ENCODE data around the gene UBL7.

DNA sequence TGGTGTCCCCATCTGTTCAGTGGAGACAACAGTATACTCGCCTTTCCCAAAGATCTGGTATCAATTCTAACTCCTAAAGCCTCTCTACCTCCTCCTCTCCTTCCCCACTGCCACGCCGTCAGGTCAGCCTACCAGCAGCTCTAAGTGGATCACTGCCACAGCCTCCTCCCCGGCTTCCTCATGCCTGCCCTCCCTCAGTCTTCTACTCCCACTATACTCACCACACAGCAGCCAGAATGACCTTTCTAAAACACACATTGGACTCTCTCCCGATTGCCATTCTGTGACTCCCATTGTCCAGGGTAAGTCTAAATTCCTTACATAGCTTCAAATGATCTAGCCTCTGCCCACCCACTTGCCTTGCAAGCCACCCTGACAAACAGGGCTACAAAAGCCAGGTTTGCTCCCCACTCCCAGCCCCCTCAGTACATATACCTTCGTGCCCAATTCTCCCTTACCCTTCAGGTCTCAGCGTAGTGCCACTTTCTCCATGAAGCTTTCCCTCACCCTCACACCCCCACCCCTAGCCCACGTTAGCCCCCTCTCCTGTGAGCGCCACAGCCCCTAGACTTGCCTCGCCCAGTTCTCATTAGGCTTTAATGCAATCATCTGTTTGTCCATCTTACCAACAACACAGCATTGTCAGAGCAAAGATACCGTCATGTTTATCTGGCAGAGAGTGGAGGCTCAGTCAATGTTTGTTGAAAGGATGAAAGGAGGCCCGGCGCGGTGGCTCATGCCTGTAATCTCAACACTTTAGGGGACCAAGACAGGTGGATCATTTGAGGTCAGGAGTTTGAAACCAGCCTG lies 17.7 kb downstream of the UBL7 start:
- TF ChIP-seq, protein P1, sequence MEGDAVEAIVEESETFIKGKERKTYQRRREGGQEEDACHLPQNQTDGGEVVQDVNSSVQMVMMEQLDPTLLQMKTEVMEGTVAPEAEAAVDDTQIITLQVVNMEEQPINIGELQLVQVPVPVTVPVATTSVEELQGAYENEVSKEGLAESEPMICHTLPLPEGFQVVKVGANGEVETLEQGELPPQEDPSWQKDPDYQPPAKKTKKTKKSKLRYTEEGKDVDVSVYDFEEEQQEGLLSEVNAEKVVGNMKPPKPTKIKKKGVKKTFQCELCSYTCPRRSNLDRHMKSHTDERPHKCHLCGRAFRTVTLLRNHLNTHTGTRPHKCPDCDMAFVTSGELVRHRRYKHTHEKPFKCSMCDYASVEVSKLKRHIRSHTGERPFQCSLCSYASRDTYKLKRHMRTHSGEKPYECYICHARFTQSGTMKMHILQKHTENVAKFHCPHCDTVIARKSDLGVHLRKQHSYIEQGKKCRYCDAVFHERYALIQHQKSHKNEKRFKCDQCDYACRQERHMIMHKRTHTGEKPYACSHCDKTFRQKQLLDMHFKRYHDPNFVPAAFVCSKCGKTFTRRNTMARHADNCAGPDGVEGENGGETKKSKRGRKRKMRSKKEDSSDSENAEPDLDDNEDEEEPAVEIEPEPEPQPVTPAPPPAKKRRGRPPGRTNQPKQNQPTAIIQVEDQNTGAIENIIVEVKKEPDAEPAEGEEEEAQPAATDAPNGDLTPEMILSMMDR (IDR thresholded peaks at IDR 0.05): no peak
- no peak for TF ChIP-seq POLR2A (IDR thresholded peaks at IDR 0.05)
